VCaP (cell line): ENCODE results near the gene PDCD11.

Experiments
- H3K27ac ChIP-seq: fragments of 450-650 bp; 2 replicates; pipeline ENCODE4 v1.5.1; 2017
- CTCF ChIP-seq: fragments of 450-650 bp; conservative IDR thresholded peaks from 2 replicates; pipeline ENCODE4 v1.5.1; 2017; ENCODE audit warnings: mild to moderate bottlenecking, moderate library complexity

PDCD11 gene

GRCh38 chr10:103423748-103424147, 27.3 kb downstream of the PDCD11 start:
- TF ChIP-seq CTCF = no peak
- H3K27ac ChIP-seq = no peak overlapping the region

- H3K27ac ChIP-seq = no peak overlapping the region
- TF ChIP-seq CTCF = no peak
Observed at GRCh38 chr10:103427866-103428265, 31.4 kb downstream of the PDCD11 start.

- H3K27ac ChIP-seq = no peak overlapping the region
- no peak for TF ChIP-seq CTCF
Observed at GRCh38 chr10:103428989-103429643, 32.7 kb downstream of the PDCD11 start.

GRCh38 chr10:103429647-103430046, 33.2 kb downstream of the PDCD11 start:
- H3K27ac ChIP-seq = no peak overlapping the region
- TF ChIP-seq CTCF = no peak

- no peak for TF ChIP-seq CTCF
- H3K27ac ChIP-seq = peak overlapping the region; percentile 41
Observed at GRCh38 chr10:103431902-103432301, 35.5 kb downstream of the PDCD11 start.

GRCh38 chr10:103433858-103434257, 37.4 kb downstream of the PDCD11 start:
- no peak overlapping the region for H3K27ac ChIP-seq
- no peak for TF ChIP-seq CTCF

- TF ChIP-seq CTCF = no peak
- no peak overlapping the region for H3K27ac ChIP-seq
Observed at GRCh38 chr10:103439776-103440175, 43.4 kb downstream of the PDCD11 start.
